Measurements from ENCODE around the gene SLC12A9. TPM values are rescaled to one million over a fixed set of nuclear protein-coding genes. Genes with fewer than 3 reads are reported as not detected.
"Not testable (repeated sequence)": the region's sequence is repeated elsewhere in the genome, so short reads cannot be mapped to it uniquely, and the experiment has no call there.

Gene SLC12A9
- total RNA-seq, 2 donors from 2014 or later: 5.0 to 9.0 TPM

DNA sequence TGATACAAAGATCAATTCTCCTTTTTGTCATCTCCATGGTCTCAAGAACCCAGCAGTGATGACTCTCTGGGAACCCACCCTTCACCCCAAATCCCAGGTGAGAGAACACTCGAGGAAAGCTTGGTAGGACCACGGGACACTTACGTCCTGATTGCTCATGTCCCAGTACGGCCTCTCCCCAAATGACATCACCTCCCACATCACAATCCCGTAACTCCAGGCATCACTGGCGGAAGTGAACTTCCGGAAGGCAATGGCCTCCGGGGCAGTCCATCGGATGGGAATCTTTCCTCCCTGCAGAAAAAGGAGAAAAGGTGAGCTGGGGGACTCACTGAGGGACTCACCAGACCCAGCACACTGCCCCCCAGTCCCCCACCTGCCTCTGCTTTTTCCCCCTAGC, 46.2 kb upstream of the SLC12A9 start:
- no peaks in the 10 kb centered on the region for H3K9me3 ChIP-seq
- TF ChIP-seq, protein P1, sequence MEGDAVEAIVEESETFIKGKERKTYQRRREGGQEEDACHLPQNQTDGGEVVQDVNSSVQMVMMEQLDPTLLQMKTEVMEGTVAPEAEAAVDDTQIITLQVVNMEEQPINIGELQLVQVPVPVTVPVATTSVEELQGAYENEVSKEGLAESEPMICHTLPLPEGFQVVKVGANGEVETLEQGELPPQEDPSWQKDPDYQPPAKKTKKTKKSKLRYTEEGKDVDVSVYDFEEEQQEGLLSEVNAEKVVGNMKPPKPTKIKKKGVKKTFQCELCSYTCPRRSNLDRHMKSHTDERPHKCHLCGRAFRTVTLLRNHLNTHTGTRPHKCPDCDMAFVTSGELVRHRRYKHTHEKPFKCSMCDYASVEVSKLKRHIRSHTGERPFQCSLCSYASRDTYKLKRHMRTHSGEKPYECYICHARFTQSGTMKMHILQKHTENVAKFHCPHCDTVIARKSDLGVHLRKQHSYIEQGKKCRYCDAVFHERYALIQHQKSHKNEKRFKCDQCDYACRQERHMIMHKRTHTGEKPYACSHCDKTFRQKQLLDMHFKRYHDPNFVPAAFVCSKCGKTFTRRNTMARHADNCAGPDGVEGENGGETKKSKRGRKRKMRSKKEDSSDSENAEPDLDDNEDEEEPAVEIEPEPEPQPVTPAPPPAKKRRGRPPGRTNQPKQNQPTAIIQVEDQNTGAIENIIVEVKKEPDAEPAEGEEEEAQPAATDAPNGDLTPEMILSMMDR (IDR thresholded peaks at IDR 0.05): no peak

DNA sequence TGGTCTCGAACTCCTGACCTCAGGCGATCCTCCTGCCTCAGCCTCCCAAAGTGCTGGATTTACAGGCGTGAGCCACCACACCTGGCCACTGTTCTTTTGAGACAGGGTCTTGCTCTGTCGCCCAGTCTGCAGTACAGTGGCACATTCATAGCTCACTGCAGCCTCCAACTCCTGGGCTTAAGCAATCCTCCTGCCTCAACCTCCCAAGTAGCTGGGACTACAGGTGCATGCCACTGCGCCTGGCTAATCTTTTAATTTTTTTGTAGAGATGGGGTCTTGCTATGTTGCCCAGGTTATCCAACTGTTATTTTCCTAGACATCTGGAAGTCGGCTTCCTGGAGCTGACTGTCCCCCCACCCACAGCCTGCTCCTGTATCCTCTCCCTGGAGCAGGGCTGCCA, 45.6 kb upstream of the SLC12A9 start:
- not testable (repeated sequence) for H3K4me3 ChIP-seq; H3K9me3 ChIP-seq; H3K27me3 ChIP-seq; DNase-seq (ENCODE audit: low spot score); H3K27ac ChIP-seq
- H3K36me3 ChIP-seq: peaks cover 62% of the 10 kb centered on the region
- H3K4me1 ChIP-seq: peaks cover 0 to 27% of the 10 kb centered on the region in 2 donors

More for the DNA sequence above, 46.2 kb upstream of the SLC12A9 start:
- Histone ChIP-seq H3K4me3 (no peak overlapping the region), H3K4me1 (peaks cover 0 to 31% of the 10 kb centered on the region in 2 donors), H3K27ac (no peak overlapping the region), H3K36me3 (peaks cover 62% of the 10 kb centered on the region), H3K27me3 (no peaks in the 10 kb centered on the region)
- DNase-seq (ENCODE audit: low spot score): no peak

DNA sequence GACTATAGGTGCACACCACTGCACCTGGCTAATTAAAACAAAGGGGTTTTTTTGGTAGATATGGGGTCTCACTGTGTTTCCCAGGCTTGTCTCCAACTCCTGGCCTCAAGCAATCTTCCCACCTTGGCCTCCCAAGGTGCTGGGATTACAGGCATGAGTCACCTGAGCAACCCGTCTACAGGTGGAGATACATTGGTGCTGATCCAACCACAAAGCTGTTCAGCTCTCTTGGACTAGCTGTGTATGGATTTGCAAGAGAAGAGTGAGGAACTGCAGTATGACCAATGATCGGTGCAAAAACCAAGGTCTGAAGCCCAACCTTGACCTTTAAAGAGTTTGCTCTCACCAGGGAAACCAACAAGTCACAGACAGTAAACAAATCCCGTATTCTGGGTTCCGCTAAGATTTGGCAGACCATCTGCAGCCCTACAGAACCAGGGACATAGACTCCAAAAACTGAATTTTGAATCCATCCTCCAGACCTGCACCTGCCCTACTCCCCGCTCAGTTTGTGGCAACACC, 44.1 kb upstream of the SLC12A9 start:
- no peaks in the 10 kb centered on the region for H3K27me3 ChIP-seq
- H3K9me3 ChIP-seq: no peaks in the 10 kb centered on the region
- no peak for DNase-seq (ENCODE audit: low spot score)
- no peak overlapping the region for H3K27ac ChIP-seq
- H3K4me3 ChIP-seq: no peak overlapping the region
- TF ChIP-seq, protein P1 (IDR thresholded peaks at IDR 0.05): no peak
- H3K4me1 ChIP-seq: peaks cover 0 to 11% of the 10 kb centered on the region in 2 donors
- peaks cover 69% of the 10 kb centered on the region for H3K36me3 ChIP-seq

DNA sequence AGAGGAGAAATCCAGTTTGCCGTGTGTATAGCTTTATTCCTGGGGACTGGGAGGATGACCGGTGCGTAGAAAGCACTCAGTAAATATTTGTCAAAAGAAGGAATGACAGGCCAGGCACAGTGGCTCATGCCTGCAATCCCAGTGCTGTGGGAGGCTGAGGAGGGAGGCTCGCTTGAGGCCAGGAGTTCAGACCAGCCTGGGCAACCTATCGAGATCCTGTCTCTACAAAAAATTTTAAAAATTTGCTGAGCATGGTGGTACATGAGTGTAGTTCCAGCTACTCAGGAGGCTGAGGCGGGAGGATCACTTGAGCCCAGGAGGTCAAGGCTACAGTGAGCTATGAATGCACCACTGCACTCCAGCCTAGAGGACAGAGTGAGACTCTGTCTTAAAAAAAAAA, 41.0 kb upstream of the SLC12A9 start:
- DNase-seq (ENCODE audit: low spot score): no peak
- TF ChIP-seq, protein P1 (IDR thresholded peaks at IDR 0.05): no peak
- Histone ChIP-seq H3K27ac (no peak overlapping the region), H3K4me3 (no peak overlapping the region), H3K4me1 (no peaks in the 10 kb centered on the region), H3K9me3 (no peaks in the 10 kb centered on the region), H3K36me3 (peaks cover 75% of the 10 kb centered on the region), H3K27me3 (no peaks in the 10 kb centered on the region)

DNA sequence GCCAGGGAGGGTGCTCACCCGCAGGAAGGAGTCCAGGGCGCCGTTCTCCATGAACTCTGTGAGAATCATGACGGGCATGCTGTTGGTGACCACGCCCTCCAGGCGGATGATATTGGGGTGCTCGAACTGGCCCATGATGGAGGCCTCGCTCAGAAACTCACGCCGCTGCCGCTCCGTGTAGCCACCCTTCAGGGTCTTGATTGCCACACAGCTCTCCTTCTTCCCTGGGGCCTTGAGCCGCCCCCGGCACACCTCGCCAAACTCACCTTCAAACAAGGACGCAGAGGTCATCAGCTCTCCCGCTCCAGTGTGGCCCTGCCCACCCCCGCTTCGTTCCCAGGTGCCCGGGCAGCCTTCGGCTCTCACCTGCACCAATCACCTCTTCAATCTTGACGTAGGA, 39.8 kb upstream of the SLC12A9 start:
- Histone ChIP-seq H3K27ac (no peak overlapping the region), H3K36me3 (peaks cover 66% of the 10 kb centered on the region)

DNA sequence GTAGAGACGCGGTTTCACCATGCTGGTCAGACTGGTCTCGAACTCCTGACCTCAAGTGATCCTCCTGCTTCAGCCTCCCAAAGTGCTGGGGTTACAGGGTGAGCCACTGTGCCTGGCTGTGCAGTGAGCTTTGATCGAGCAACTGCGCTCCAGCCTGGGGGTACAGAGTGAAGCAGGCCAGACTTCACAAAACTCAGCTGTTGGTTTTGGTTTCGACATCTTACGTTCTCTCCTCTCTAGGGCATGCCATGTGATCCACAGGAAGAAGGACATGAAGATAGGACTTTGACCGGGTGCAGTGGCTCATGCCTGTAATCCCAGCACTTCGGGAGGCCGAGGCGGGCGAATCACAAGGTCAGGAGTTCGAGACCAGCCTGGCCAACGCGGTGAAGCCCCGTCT, 36.0 kb upstream of the SLC12A9 start:
- not testable (repeated sequence) for H3K9me3 ChIP-seq; H3K27ac ChIP-seq; H3K4me3 ChIP-seq; DNase-seq (ENCODE audit: low spot score); H3K27me3 ChIP-seq; H3K4me1 ChIP-seq
- H3K36me3 ChIP-seq: peaks cover 65% of the 10 kb centered on the region

More for the DNA sequence above, 39.8 kb upstream of the SLC12A9 start:
- no peak for DNase-seq (ENCODE audit: low spot score)
- TF ChIP-seq, protein P1 (IDR thresholded peaks at IDR 0.05): no peak
- Histone ChIP-seq H3K9me3 (no peaks in the 10 kb centered on the region), H3K27me3 (no peaks in the 10 kb centered on the region), H3K4me3 (no peak overlapping the region), H3K4me1 (no peaks in the 10 kb centered on the region)

DNA sequence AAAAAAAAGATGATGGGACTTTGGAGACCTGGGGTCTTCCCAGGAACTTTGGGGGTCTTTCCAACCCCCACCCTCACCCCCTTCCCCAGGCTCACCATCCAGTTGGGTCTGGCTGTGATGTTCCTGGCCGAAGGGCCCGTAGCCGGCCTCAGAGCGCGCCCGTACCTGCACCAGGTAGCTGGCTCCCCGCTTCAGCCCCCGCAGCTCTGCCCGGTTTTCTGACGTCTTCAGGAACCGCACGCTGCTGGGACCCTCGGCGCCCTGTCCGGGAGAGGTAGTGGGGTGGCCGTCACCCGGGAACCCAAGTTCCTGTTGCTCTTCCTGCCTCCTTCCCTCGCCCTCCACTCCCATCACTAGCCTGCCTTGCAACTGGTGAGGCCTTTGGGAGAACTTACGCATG, 35.4 kb upstream of the SLC12A9 start:
- Histone ChIP-seq H3K4me1 (no peaks in the 10 kb centered on the region), H3K36me3 (peaks cover 71% of the 10 kb centered on the region), H3K4me3 (no peak overlapping the region), H3K9me3 (no peaks in the 10 kb centered on the region), H3K27me3 (no peaks in the 10 kb centered on the region), H3K27ac (no peak overlapping the region)
- no peak for DNase-seq (ENCODE audit: low spot score)
- TF ChIP-seq, protein P1 (IDR thresholded peaks at IDR 0.05): no peak

Data from right atrium auricular region (tissue), 2 donors.